HG02973 (cell line): Measurements from ENCODE around the gene CNOT11.
"Not testable (repeated sequence)": the region's sequence is repeated elsewhere in the genome, so short reads cannot be mapped to it uniquely, and the experiment has no call there.

Source experiments
- ATAC-seq: cut with Tn5 transposase; IDR thresholded peaks from one replicate; pipeline ENCODE4 v1.9.1; 2021; ENCODE audit warnings: moderate library complexity; ENCODE audit not compliant: unreplicated experiment

Gene CNOT11

DNA sequence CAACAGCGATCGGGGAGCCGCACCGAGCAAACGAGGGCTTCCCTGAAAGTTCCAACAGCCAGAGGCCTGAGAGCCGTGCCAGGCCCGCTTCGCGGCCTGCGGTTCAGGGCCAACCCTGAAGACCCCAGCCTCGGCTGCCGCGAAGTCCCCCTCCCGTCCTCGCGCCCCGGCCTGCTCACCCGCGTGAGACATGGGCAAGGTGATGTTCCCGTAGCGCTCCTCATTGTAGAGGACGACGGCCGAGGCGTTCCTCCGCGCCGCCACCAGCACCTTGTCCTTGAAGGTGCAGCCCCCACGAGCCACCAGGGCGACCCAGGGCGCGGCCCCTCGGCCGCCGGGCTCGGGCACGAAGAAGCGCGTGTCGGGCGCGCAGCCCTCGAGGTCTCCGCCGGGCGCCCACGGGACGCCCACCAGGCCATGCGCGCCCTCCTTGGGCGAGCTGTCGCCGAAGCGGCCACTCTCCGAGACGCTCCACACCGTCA, 55.3 kb downstream of the CNOT11 start:
- ATAC-seq, result peak; percentile 13

DNA sequence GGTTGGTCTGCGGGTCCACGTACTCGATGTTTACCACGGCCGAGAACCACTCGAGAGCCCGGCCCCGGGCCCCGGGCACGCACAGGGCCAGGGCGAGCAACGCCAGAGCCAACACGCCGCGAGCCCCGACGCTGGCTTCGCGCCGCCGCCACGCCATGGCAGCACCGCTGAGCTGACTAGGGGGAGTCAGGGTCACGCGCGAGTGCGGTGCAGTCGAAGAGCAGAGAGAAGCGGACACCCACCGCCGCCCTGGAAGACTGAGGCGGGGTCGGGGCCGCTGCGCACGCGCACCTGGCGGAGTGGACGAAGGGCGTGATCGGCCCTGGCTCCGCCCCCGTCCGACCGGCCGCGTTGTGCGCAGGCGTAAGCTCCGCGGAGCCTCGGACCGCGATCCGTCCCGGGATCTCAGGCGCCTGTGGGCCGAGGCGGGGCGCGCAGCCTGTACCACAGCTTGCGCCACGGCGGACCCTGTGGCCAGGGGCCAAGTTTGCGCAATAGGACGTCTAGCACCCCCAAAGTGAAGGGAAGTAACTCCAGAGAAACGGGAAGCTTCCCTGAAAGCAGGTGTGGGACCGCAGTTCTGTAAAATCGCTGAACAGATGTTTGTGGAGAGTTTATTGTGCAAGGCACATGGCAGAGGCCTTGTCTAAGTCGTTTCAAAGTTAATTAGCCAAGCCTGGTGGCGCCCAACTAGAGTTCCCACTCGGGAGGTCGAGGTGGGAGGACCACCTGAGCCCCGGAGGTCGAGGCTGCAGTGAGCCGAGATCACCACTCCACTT, 55.9 kb downstream of the CNOT11 start, which contains the start of gene RNF149:
Gene RNF149, minus strand, starts transcription at position 270 of the 779 bp plus-strand sequence. Its CDS starts 113 bp downstream, at position 157.
- ATAC-seq, result peak; percentile 55

DNA sequence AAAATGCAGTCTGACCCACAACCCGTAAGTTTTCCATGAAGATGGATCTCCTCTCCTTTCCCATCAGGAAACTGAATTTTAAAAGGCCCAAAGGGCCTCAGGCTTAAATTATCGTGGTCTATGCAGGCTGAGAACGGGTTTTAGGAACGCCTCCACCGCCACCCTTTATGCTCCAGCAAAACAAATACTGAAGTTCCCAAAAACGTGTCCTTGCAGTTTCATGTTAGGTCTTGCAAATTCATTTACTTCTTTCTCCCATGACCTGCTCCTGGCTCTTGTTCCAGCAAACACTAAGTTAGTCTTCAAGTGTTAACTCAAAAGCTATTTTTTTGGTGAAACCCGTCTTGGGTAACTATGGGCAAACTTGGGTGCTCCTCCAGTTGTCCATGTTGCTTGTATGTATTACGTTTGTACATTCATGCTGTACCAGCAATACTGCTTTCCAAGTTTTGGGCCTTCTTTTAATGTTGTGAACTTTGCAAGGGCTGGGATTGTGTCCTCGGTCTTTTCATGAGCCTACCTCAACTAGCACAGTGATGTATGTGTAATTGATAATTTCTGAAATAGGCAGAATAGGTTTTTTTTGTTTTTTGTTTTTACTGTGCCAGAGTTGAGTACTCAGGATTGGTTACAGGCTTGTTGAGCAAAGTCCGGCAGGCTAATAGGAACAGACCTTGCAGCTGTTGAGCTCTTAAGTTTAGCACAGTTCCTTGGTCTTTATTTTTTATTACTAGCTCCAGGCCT, 57.6 kb downstream of the CNOT11 start:
- ATAC-seq, result no peak

DNA sequence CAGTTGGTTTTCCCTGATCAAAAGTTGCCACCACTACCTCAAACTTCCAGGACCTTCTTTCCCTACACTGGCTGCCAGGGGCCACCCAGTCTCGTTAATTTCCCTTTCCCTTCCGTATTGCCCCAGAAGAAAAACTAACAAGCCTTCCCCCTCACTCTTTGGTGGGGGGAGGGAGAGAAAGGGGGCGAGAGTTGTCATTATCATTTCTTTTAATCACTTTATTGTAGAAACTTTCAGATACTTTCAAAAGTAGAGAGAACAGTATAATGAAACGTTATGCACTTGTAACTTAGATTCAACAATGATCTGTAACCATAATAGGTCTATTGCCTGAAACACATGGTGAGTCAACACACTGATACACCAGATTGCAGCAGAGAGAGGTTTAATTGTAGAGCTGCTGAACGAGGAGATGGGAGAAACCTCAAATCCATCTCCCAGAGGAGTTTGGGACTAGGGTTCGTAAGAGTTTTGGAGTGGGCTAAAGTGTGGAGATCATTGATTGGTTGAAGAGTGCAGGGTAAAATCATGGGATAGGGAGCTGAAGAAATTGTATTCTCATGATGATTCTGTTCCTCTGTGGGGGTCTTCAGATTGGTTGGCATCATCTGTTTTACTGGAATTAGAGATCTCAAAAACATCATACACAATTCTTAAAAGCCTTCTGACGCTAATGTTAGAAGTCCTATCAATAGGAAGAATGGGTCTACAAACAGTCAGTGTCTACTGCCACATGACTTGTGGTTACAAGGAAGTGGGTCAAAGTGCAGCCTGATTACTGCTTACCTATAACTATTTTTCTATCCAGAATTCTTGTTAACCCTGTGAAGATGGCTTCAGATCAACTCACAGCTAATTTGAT, 58.4 kb downstream of the CNOT11 start:
- ATAC-seq, result no peak

GRCh38 chr2:101311696-101312017, 59.0 kb downstream of the CNOT11 start:
- no peak for ATAC-seq

GRCh38 chr2:101316568-101316967, 63.9 kb downstream of the CNOT11 start:
- ATAC-seq, result not testable (repeated sequence)
